Keratinocyte (primary cell): Measurements from ENCODE around the gene MCM10. TPM values are rescaled to one million over a fixed set of nuclear protein-coding genes. Genes with fewer than 3 reads are reported as not detected.

Experiments
- DNase-seq: peaks from one replicate; pipeline ENCODE4 v3.0.0-alpha.2; 2011; ENCODE audit warnings: low read depth, missing footprints, low spot score
- FAIRE-seq: peaks from 2 replicates; lab custom pipeline; 2011; peaks lifted over from hg19 to GRCh38; lab: Jason Lieb, UNC
- H2AFZ ChIP-seq: 2 replicates; pipeline ENCODE4 v1.6.0; 2012; ENCODE audit warnings: low read length, control low read depth, inconsistent platforms; ENCODE audit not compliant: control insufficient read depth
- H3K27ac ChIP-seq: 2 replicates; pipeline ENCODE4 v1.5.1; 2011; ENCODE audit warnings: low read length; ENCODE audit not compliant: control insufficient read depth, insufficient read depth
- H3K27me3 ChIP-seq: 3 replicates; pipeline ENCODE4 v1.6.0; 2011; ENCODE audit warnings: low read length; ENCODE audit not compliant: control insufficient read depth, insufficient read depth; ENCODE audit errors: extremely low read depth
- H3K36me3 ChIP-seq, 2 experiments: 2 replicates in 1 of 2; 3 replicates in 1 of 2; pipeline ENCODE4 v1.5.1; 2011; ENCODE audit warnings: low read length in 2 of 2, mild to moderate bottlenecking in 1 of 2; ENCODE audit not compliant: control insufficient read depth in 2 of 2, insufficient read depth in 2 of 2; ENCODE audit errors: extremely low read depth in 1 of 2
- H3K4me1 ChIP-seq: 3 replicates; pipeline ENCODE4 v1.5.1; 2011; ENCODE audit warnings: low read length; ENCODE audit not compliant: control insufficient read depth, insufficient read depth; ENCODE audit errors: extremely low read depth
- H3K4me2 ChIP-seq: 3 replicates; pipeline ENCODE4 v1.6.0; 2011; ENCODE audit warnings: low read depth, low read length; ENCODE audit not compliant: control insufficient read depth, insufficient read depth; ENCODE audit errors: extremely low read depth
- H3K4me3 ChIP-seq, 3 experiments: fragments of 200-600 bp in 1 of 3; sonication (generic) in 1 of 3; 2 replicates in 2 of 3; 3 replicates in 1 of 3; pipeline ENCODE4 v1.5.1; 2011 to 2016; ENCODE audit warnings: low read length in 3 of 3, mild to moderate bottlenecking in 3 of 3, control low read depth in 2 of 3, inconsistent platforms in 1 of 3, low read depth in 1 of 3, mixed read lengths in 1 of 3, mixed run types in 1 of 3, moderate library complexity in 1 of 3; ENCODE audit not compliant: control insufficient read depth in 2 of 3, insufficient read depth in 2 of 3; ENCODE audit errors: extremely low read depth in 1 of 3
- H3K79me2 ChIP-seq: 2 replicates; pipeline ENCODE4 v1.6.0; 2012; ENCODE audit warnings: low read length; ENCODE audit not compliant: control insufficient read depth, insufficient read depth
- H3K9ac ChIP-seq: 3 replicates; pipeline ENCODE4 v1.6.0; 2011; ENCODE audit warnings: low read length; ENCODE audit not compliant: control insufficient read depth, insufficient read depth; ENCODE audit errors: extremely low read depth
- H3K9me1 ChIP-seq: 3 replicates; pipeline ENCODE4 v1.6.0; 2011; ENCODE audit warnings: low read length; ENCODE audit not compliant: control insufficient read depth, insufficient read depth; ENCODE audit errors: extremely low read depth
- H3K9me3 ChIP-seq: 2 replicates; pipeline ENCODE4 v1.5.1; 2012; ENCODE audit warnings: low read depth, low read length; ENCODE audit not compliant: control insufficient read depth
- H4K20me1 ChIP-seq: 3 replicates; pipeline ENCODE4 v1.6.0; 2011; ENCODE audit warnings: low read length; ENCODE audit not compliant: control insufficient read depth, insufficient read depth; ENCODE audit errors: extremely low read depth
- EZH2 ChIP-seq: IDR thresholded peaks from one replicate; pipeline ENCODE4 v1.6.1; 2012; ENCODE audit warnings: inconsistent platforms, mild to moderate bottlenecking, low read length, moderate library complexity
- dilution Hi-C: fragments of 300-500 bp; cut with MboI; formaldehyde crosslinking; loops from one replicate; pipeline ENCODE4 v1.7.0; 2020; ENCODE audit warnings: low sequenced_read_pairs; ENCODE audit not compliant: extremely low pct_ligation_motif_present
- polyA plus RNA-seq, 5 experiments: library from polyadenylated mRNA; depleted of rRNA in 3 of 5; stranded (reverse) in 3 of 5; stranded (forward) in 1 of 5; unstranded in 1 of 5; fragments of >200 nt; gene quantifications; 1 replicate in 1 of 5; 2 replicates in 3 of 5; 3 replicates in 1 of 5; pipeline versions ENCODE4 v1.2.1 to v1.2.3, GENCODE V29; 2011 to 2012; ENCODE audit warnings: missing spikeins in 2 of 5, low read depth in 1 of 5, low replicate concordance in 1 of 5
- TF ChIP-seq, protein P1 (sequence below), 3 experiments: IDR thresholded peaks in 1 of 3; conservative IDR thresholded peaks in 1 of 3; optimal IDR thresholded peaks in 1 of 3; 2 replicates in 2 of 3; 3 replicates in 1 of 3; pipeline versions ENCODE3 to v1.5.1; 2011; ENCODE audit warnings: low read length in 3 of 3, mild to moderate bottlenecking in 3 of 3, moderate library complexity in 2 of 3, control low read depth in 1 of 3, inconsistent platforms in 1 of 3; ENCODE audit not compliant: insufficient read depth in 2 of 3; ENCODE audit errors: extremely low read depth in 1 of 3

Gene MCM10
- polyA plus RNA-seq, 1 donor (not counting 4 experiments of a cell fraction or from before 2014, with no cell fraction given), result 6.2 TPM

GRCh38 chr10:13206546-13207443, 45.4 kb downstream of the MCM10 start:
- dilution Hi-C loops, result no loop called here
- Histone ChIP-seq H3K27me3 (no peaks in the 10 kb centered on the region), H3K36me3 (peaks cover 0 to 10% of the 10 kb centered on the region in 2 experiments), H3K9me3 (no peaks in the 10 kb centered on the region), H3K4me1 (no peaks in the 10 kb centered on the region), H3K9me1 (no peaks in the 10 kb centered on the region), H3K4me2 (no peak overlapping the region), H4K20me1 (no peaks in the 10 kb centered on the region), H3K79me2 (no peaks in the 10 kb centered on the region), H3K27ac (no peak overlapping the region), H3K9ac (no peak overlapping the region), H2AFZ (no peak overlapping the region), H3K4me3 (no peak overlapping the region)
- DNase-seq (no peak), FAIRE-seq (no peak)
- no peak for TF ChIP-seq EZH2
- TF ChIP-seq, protein P1, sequence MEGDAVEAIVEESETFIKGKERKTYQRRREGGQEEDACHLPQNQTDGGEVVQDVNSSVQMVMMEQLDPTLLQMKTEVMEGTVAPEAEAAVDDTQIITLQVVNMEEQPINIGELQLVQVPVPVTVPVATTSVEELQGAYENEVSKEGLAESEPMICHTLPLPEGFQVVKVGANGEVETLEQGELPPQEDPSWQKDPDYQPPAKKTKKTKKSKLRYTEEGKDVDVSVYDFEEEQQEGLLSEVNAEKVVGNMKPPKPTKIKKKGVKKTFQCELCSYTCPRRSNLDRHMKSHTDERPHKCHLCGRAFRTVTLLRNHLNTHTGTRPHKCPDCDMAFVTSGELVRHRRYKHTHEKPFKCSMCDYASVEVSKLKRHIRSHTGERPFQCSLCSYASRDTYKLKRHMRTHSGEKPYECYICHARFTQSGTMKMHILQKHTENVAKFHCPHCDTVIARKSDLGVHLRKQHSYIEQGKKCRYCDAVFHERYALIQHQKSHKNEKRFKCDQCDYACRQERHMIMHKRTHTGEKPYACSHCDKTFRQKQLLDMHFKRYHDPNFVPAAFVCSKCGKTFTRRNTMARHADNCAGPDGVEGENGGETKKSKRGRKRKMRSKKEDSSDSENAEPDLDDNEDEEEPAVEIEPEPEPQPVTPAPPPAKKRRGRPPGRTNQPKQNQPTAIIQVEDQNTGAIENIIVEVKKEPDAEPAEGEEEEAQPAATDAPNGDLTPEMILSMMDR (optimal IDR thresholded peaks at IDR 0.05 in 1 of 3, IDR thresholded peaks at IDR 0.05 in 1 of 3, conservative IDR thresholded peaks at IDR 0.05 in 1 of 3; ENCODE audit: extremely low read depth in 1 of 3, insufficient read depth in 2 of 3, low read length in 3 of 3), result peak in 2 of 3 experiments; percentile 27 to 59

GRCh38 chr10:13213163-13213562, 51.8 kb downstream of the MCM10 start:
- no peak overlapping the region for H3K4me3 ChIP-seq
- no peaks in the 10 kb centered on the region for H3K9me3 ChIP-seq
- H3K36me3 ChIP-seq, result no peaks in the 10 kb centered on the region
- no peaks in the 10 kb centered on the region for H3K27me3 ChIP-seq
- FAIRE-seq (no peak), DNase-seq (no peak)
- dilution Hi-C loops, result no loop called here
- no peak overlapping the region for H3K27ac ChIP-seq
- no peaks in the 10 kb centered on the region for H3K4me1 ChIP-seq
- H3K9ac ChIP-seq, result no peak overlapping the region
- no peak overlapping the region for H3K4me2 ChIP-seq
- no peaks in the 10 kb centered on the region for H3K9me1 ChIP-seq
- TF ChIP-seq, protein P1 (optimal IDR thresholded peaks at IDR 0.05 in 1 of 3, IDR thresholded peaks at IDR 0.05 in 1 of 3, conservative IDR thresholded peaks at IDR 0.05 in 1 of 3; ENCODE audit: extremely low read depth in 1 of 3, insufficient read depth in 2 of 3, low read length in 3 of 3), result no peak
- no peak for TF ChIP-seq EZH2
- H3K79me2 ChIP-seq, result no peaks in the 10 kb centered on the region
- no peaks in the 10 kb centered on the region for H4K20me1 ChIP-seq
- no peak overlapping the region for H2AFZ ChIP-seq
